Measurements from ENCODE around the gene LEKR1. TPM values are rescaled to one million over a fixed set of nuclear protein-coding genes. Genes with fewer than 3 reads are reported as not detected.
A peak's percentile ranks its signal among the peaks of the same experiment; 100 is the strongest.
"Not testable (repeated sequence)": the region's sequence is repeated elsewhere in the genome, so short reads cannot be mapped to it uniquely, and the experiment has no call there.

LEKR1 gene
- total RNA-seq (2014; rRNA removed; shearing (Covaris generic)) = 0.72 and 0.96 TPM in 2 replicates

DNA sequence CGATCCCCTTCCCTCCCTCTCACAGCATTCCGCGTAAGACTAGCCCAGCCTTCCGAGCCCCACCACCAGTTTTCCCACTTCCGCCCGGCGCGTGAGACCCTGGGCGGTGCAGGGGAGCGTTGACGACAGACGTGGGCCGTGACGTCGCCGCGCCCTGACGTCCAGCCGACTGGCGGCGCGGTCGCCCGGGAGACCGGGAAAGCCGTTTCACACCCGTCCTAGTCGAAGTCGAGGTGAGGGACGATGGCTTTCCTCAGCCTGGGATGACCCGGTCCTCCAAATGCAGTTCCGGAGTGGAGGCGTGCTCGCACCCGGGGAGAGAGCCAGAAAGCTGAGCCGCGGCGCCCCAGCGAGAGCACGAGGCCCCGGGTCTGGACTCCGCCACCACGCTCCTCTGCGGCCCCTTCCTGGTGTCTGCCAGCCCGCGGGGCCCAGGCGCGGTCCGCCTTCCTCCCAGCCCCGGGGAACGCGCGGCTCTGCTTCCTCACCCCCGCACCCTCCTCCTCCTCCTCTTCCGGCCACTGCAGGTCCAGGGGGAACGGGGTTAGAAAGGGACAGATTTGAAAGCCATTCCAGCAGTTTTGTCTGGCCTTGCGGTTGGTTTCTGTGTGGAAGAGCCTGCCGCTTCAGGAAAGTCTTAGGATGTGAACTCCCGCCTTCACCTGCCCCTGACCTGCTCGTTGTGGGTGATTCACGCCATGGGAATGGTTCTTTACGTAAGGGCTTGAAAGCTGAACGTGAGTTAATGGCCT lies at the start of gene LEKR1:
Gene LEKR1, plus strand, starts transcription at position 210 of the 752 bp plus-strand sequence. CDS start 2,977 bp downstream, outside the sequence.
- DNase-seq (ENCODE audit: low spot score) = peak; percentile 84

DNA sequence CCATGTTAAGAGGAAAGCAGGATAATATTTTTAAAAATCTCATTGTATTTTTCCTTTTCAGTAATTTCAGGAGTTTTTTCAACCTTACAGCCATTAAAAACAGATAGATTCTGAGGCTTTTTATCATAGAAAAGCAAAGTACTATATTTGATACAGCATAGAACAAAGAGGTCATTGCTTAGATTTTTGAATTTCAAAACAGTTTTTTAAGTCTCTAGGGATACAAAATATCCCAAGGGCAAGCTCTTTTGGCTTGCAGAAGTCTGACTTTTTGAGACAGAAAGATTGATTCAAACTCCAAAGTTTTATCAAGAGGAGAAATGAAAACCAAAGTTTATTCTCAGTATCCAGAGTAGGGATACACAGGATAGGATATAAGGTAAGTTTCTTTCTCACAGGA lies 49.3 kb upstream of the LEKR1 start:
- DNase-seq (ENCODE audit: low spot score) = no peak

DNA sequence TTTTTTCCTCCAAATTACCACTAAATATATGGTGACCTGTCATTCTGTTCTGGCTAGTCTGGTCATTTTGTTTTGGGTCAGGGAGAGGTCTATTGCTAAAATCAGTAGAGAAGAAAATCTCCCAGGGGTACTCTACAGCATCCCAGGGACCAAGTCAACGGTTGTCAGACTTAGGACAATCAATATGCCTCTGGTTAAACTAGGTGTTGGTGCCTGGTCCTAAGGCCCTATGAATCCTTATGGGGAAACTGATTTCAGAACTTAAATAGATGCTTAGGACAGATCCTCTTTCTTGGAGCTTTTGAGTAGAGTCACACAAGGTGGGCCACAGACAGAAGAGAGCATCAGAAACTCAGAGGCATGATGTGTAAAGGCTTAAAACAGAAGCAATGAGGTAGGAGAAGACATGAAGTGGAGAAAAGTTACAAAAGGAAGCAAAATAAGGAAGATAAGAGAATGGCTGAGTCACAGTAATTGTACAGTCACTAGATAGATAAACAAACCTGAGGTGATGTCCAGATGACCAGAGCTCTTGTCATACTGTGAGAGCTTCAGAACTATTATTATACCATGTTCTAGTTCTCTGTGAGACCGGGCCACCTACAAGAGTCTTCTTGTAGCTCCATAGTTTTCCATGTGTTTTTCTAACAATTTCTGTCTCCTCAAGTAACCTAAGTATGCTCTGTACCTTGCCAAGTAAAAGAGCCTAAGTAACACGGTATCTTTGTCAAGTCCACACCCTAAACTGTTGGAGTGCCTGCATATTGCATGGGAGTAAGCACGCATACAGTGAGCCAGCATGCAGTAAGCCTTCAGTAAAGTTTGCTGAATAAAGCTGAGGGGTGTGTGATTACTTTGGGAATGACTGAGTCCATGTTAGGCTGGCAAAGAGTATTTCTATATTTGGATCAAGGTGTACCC lies 44.6 kb upstream of the LEKR1 start:
- DNase-seq (ENCODE audit: low spot score) = peak; percentile 77

DNA sequence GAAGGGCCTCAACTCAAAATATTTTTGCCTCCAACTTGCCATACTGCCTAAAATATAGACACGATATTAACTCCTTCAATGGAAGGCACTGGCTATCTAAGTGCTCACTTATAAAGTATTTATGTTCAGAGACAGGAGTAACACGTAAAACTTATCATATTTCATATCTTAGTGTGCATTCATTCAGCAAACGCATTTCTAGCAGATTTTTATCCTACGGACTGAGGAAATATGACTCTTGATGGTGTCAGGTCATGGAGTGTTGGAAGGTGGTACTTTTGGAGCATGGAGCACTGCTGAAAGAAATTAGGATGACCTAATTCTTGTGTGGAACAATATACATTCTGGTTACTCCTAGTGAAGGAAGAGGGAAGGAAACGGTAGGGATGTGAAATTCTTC lies 43.8 kb upstream of the LEKR1 start:
- DNase-seq (ENCODE audit: low spot score) = no peak

DNA sequence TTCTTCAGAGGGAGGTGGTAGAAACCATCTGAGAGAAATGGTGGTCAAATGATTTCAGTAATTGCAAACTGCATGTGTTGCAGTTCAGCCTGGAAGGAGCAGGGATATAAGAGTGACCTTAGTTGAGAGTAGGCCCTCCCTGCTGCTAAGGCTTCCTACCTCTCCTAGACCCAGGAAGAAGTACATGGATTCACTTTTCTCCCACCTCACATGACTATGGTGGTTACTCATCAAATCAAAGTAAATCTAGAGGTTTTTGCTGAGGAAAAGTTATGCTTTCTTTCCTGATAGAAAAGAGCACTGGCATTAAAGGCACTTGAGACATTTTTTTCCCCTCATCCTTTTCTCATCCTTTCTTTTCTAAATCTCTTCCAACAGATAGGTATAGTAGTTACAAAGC lies 43.2 kb upstream of the LEKR1 start:
- no peak for DNase-seq (ENCODE audit: low spot score)

DNA sequence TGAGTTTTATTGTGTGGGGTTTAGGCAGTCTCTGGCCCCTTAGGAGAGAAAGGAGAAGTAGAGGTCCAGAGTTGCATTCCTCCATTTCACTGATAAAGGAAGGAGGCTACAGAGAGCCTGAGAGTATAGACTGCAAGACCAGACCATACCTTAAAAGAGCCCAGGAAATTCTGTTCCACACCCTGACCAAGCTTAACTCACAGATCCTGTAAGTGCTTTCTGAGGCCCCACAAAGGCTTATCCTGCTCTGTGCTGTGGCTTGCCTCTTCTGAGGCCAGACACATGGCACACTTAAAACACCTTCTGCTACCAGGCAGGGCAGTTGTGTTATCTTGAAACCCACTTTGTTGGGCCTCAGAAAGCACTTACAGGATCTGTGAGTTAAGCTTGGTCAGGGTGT lies 39.2 kb upstream of the LEKR1 start:
- no peak for DNase-seq (ENCODE audit: low spot score)

DNA sequence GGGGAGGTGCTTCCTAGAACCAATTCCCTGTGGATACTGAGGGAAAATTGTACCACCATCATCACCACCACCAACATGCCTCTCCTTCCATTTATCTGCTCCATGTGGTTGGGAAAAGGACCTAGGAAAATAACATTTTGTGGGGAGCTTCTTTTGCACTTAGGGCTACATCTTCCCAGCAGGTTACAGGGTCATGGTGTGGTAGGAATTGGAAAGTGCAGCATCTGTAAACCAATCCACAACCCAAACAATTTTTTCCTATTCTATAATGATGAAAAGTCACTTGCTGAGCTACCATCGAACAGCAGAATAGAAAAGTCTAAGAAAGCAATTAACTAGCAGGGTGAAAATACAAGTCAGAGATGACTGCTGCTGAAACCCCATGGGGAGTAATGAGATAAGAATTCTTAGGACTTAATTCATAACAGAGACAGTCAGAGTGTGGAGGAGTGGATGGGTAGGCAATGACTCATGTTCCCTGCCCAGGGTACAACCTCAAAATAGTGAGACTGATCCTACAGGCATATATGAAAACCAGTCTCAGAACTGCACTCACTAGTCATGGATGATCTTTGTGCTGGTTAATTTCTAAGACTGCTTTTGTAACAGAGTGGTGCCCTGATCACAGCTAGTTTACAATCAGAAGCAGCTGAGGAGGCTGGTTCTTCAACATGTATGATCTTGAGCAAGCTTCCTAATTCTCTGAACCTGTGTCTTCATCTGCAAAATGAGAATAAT lies 38.1 kb upstream of the LEKR1 start:
- DNase-seq (ENCODE audit: low spot score) = peak; percentile 92

DNA sequence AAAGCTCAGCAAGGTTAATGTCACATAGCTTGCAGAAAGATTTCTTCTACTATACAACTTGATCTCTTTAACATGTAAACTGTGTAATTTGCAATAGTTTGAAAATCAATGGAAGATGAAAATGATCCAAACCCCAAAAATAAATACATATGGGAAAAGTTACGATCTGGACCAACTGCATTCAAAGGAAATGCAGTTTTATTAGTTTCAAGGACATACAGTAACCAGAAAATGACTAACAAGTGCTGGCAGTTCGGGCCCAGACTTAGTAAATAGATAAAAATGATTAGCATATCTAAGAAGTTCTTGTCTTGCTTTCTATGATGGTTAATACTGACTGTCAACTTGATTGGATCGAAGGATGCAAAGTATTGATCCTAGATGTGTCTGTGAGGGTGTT lies 37.3 kb upstream of the LEKR1 start:
- DNase-seq (ENCODE audit: low spot score) = no peak

DNA sequence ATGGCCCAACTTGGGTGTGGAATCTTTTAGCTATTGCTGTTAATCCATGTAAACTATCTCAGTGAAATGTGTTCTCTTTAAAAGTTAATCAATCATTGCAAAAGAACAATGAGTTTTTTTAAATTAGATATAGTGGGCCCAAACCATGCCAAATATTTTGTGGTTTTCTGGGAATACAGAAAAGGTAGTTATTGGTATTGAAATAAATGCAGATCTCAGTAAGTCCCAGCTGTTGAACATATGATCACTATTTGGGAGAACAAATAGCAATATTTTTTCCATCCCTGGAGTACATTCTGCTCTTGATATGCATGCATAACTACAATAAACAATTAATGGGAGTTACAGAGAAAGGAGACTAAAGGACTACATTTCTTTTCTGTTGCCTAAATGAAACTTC lies 36.0 kb upstream of the LEKR1 start:
- no peak for DNase-seq (ENCODE audit: low spot score)

DNA sequence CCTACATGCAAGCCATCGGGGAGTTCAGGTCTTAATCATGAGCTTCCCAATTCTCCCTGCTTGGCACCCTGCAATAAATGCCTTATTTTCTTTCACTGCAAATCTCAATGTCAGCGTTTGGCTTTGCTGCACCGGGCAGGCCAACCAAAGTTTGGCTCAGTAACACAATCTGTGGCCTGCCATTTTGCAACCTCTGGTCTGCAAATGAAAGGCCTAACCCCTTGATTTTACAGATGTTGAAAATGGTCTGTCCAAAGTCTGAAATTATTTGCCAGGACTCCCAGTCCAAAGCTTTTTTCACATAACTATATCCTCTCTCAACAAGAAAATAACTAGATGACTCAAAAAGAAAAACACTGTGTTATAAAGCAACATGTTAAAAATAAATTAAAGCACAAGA lies 34.0 kb upstream of the LEKR1 start:
- no peak for DNase-seq (ENCODE audit: low spot score)

DNA sequence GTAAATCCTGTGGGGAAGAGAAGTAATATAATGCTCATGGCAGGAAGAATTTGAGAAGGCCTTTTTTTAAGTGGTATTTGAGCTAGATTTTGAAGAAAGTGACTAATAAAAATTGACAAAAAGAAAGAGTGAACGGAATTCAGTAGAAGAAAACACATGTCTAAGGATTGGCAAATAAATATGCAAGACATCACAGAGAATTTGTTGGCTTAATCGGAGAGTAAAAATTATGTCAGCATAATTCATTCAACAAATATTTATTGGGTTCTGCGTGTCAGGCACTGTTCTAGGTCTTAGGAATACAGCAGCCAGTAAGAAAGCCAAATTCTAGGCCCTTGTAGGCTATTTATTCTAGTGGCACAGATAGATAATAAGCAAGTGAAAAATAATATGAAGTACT lies 33.6 kb upstream of the LEKR1 start:
- no peak for DNase-seq (ENCODE audit: low spot score)

DNA sequence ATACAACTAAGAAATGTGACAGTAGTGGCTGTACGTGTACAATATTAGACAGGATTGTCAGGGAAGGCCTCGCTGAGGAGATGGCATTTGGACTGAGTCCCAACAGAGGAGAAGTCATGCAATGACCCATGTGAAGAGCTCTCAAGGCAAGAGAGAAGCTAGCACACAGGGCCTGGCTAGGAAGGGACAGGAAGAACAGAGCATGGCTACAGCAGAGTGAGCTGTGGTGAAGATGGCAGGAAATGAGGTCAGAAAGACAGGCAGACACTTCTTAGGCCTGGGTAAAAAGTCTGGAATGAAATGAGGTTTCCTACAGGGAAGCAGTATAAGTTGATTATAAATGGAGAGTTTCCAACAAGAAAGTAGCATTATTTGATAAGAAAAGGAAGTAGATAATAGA lies 33.2 kb upstream of the LEKR1 start:
- DNase-seq (ENCODE audit: low spot score) = no peak

DNA sequence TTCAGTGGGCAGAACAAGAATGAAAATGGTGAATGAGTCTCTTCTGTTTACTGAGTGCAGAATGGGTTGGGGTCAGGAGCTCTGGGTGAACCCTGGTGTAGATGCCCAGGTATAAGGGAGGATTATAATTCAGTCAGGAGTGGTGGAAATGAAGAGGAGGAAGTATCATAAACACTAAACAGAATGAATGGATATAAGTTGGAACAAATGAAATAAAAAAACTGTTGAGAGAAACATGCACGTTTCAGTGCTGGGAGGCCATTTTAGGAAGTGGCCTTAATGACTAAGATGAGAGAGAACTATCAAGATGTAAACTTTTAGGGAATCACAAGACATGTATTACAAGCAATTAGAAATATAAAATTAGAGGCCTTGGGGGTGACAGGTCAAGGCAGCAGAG lies 32.8 kb upstream of the LEKR1 start:
- no peak for DNase-seq (ENCODE audit: low spot score)

DNA sequence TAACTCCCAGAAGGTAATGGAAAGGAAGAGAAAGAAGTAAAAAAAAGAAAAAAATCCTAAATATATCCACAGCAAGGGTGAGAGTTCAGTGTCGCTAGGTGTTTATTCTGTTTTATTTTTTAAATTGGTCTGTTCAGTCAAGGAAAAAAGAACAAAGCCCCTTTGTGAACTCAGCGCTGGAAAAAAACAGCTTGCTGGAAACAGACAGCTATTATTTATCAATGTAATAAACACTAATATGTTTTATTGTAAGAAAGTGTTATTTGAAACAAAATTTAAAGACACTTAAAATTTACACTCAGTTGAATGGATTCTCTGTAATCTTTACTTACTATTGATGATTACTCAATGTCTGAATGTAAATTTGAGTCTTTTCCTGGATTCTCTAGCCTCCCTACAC lies 32.3 kb upstream of the LEKR1 start:
- no peak for DNase-seq (ENCODE audit: low spot score)

DNA sequence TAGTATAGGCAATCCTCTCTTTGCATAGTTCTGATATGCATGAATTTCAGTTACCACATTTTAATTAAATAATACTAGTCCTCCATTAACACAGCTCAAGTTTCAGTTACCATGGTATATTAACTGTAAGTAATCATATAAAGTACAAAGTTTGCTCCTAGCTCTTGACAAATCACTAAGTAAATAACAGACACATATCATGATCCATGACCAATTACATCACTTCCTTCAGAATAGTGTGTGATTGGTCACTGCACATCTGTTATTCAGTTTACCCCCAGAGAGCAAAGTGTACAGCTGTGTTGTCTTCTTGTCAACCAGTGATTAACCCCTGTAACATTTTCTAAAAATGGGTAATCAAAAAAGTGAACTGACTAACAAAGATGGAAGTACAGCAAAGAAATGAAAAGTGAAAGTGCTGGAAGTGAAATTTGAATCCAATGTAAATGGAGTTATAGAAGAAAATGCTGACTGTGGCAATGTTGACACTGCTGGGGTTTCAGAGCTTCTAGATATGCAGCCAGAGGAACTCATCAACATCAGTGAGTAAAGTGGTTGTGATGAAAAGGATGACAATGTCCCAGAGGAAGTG lies 30.2 kb upstream of the LEKR1 start:
- no peak for DNase-seq (ENCODE audit: low spot score)

DNA sequence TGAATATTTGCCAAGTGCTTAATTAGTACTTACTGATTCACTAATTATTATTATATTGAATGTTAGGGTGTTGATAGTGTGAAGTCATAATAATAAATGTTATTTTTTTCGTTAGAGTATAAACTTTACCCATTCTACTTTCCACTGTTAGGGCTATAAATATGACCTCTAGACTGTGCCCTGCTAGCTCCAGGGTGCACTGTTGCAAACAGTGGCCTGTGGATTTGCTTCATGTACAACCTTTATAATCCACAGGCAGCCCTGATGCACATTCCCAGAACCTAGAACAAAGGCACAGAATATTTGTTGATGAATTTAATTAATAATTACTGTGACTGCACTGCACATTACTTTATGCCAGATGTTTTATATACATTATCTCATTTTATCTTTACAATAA lies 28.8 kb upstream of the LEKR1 start:
- DNase-seq (ENCODE audit: low spot score) = no peak

DNA sequence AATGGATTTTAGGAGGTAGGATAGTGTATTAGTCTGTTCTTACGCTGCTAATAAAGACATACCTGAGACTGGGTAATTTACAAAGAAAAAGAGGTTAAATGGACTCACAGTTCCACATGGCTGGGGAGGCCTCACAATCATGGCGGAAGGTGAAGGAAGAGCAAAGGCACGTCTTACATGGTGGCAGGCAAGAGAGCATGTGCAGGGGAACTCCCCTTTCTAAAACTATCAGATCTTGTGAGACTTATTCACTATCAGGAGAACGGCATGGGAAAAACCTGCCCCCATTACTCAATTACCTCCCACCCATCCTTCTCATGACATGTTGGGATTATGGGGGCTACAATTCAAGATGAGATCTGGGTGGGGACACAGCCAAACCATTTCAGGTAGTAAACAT lies 25.9 kb upstream of the LEKR1 start:
- DNase-seq (ENCODE audit: low spot score) = not testable (repeated sequence)

DNA sequence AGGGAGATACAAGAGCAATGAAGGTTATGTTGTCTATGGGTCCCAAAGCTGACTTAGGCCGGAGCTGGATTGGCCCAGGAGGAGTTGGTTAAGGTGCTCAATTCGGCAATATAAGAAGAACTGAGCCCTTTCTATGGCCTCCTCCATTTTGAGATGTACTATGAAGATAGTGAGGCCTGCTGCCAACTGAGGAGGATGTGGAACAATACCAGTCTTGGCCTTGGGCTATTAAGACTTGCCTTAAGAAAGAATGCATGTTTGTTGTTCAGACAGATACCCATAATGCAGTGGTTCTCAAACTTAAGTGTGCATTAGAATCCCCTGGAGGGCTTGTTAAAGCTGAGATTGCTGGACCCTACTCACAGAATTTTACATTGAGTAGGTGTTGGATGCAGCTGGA lies 24.4 kb upstream of the LEKR1 start:
- no peak for DNase-seq (ENCODE audit: low spot score)

DNA sequence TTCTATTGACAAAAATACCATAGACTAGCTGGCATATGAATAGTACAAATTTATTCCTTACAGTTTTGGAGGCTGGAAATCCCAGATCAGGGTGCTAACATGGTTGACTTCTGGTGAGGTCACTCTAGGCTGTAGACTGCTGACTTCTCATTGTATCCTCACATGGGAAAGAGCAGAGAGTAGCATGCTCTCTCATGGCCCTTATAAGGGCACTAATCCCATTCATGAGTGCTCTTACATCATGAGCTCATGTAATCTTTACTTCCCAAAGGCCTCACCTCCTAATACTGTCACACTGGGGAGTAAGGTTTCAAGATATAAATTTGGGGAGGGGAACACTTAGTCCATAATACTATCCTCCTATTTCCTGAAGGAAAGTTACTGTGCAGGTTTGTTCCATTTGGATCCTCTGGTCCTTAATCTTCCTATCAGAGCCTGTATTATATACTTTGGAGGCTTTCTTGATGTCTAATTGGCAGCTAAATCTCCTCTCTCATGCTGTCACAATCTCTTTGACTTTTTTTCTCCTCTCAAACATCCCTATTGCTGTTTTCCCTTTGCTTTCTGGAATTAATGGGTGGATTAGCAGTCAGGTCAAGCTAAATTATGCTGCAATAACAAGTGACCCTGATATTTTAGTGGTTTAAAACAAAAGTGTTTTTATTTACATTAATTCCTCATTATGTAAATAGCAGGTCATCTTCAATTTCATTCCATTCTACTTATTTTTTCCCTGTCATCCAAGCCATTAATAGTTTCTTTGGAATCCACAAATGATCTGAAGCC lies 23.1 kb upstream of the LEKR1 start:
- DNase-seq (ENCODE audit: low spot score) = no peak

DNA sequence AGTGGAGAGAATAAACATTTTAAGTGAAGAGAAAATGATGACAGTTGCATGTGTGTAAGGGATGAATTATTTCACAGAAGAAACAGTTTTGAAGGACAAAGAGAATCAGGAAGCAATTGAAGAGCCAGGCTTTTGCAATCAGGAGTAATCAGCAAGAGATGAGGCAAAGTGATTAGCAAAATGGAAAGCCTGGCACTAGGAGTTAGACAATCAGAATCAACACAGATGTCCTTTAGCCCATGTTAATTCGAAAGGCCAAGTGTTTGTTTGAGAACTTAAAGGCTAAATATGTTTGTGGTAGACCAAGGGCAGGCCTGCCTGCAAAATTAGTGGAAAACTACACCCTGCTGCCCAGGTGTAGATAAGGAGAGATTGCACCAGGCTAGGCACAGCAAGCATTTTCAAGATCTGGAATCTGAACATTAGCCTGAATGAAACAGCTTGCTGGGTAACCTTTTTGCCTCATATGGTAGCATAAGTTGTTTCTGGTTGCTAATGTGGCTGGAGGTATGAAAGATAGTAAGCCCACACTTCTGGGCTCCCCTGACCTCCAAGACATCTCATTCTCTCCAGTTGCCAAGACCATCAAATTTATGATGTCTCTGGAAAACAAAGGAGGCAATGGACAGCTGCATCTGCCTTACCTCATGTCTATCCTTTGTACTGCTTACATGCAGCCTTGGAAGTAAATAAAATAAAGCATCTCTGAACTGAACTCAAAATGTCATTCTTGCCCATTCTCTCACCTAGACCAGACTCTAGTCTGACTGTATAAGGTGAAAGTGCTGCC lies 22.0 kb upstream of the LEKR1 start:
- no peak for DNase-seq (ENCODE audit: low spot score)

Measured in A172 (cell line).